Measurements from ENCODE around the gene SLC6A4.

- no peak for TF ChIP-seq CTCF (conservative IDR thresholded peaks at IDR 0.05; ENCODE audit: low read depth, low read length)
- no peak for TF ChIP-seq EZH2 (IDR thresholded peaks at IDR 0.05; ENCODE audit: borderline replicate concordance, low read depth, low read length, poor library complexity, severe bottlenecking)
These were observed 35.4 kb downstream of the SLC6A4 start for GRCh38 chr17:30200106-30200505.
